Measurements from ENCODE around the gene CALR3.
"Not testable (repeated sequence)": the region's sequence is repeated elsewhere in the genome, so short reads cannot be mapped to it uniquely, and the experiment has no call there.

Gene CALR3

GRCh38 chr19:16455489-16455888 lies 40.5 kb downstream of the CALR3 start:
- DNase-seq = no peak

DNA sequence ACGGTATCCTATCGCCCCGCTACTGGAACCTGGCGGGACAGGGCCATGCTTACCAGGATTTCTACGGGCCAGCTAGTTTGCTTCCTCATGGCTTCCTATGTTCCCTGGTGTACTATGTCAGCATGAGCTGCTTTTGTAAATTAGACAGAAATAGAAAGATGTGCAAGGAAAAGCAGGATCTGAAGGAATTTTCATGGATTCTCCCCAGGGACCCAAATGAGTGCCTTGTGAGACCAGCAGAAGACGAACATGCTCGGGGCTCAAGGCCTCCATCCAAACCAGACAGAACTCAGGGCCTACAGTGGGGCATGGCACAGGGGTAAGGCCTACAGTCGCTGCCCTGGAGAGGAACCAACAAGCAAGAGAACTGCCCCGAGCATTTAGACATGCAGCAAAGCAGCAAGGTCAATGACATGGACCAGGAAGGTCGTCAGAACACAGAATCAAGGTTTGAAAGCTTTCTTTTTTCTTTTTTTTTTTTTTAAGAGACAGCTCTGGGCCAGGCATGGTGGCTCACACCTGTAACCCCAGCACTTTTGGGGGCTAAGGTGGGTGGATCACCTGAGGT lies 41.5 kb downstream of the CALR3 start:
- DNase-seq = no peak

- no peak for DNase-seq
Observed at GRCh38 chr19:16452325-16452724, 43.6 kb downstream of the CALR3 start.

DNA sequence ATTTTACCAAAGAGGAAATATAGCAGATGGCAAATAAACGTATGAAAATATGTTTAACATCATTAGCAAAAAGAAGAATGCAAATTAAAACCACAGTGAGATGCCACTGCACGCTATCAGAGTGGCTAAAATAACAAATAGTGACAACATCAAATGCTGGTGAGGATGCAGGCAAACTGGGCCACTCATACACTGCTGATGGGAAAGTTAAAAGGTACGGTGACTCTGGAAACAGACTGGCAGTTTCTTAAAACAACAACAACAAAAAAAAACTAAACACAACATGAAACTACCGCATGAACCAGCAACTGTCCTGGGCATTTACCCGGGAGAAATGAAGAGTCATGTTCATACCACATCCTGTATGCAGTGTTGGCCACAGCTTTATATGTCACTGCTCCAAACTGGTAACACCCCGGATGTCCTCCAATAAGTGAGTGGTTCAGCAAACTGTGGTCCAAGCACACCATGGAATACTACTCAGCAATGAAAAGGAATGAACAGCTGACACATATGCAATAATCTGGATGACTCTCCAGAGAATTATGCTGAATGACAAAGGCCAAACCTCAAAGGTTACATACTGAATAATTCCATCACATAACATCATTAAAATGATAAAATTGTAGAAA lies 46.5 kb downstream of the CALR3 start:
- peak; percentile 87 for DNase-seq

- not testable (repeated sequence) for DNase-seq
Observed at GRCh38 chr19:16448872-16449271, 47.1 kb downstream of the CALR3 start.

DNA sequence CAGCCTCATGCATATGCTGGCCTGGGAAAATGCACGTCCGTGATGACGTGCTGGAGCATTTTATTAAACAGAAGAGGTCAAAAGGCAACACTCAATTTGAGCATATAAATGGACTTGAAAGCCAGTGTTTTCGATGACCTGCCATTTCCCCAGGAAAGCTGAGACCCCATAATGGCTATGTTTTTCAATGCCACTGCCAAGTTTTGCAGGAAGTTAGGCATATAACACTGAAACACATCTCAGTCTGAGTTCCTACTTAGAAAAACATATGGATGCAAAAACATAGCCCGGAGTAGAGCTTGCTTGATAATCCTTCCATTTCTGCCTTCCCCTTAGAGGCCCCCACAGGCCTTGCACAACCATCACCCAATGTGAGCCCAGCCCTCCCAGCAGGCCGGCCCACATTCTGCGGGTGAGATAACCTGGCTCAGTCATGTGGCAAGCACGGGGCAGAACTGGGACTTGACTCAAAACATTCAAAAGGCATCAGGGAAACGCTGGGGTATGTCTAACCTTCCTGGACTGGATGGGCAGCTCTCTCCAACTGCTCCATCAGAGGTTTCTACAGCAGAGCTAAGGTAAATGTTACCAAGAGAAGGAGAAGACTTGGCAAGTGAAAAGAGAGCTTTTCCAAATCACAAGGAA lies 49.1 kb downstream of the CALR3 start:
- DNase-seq = peak; percentile 75

DNA sequence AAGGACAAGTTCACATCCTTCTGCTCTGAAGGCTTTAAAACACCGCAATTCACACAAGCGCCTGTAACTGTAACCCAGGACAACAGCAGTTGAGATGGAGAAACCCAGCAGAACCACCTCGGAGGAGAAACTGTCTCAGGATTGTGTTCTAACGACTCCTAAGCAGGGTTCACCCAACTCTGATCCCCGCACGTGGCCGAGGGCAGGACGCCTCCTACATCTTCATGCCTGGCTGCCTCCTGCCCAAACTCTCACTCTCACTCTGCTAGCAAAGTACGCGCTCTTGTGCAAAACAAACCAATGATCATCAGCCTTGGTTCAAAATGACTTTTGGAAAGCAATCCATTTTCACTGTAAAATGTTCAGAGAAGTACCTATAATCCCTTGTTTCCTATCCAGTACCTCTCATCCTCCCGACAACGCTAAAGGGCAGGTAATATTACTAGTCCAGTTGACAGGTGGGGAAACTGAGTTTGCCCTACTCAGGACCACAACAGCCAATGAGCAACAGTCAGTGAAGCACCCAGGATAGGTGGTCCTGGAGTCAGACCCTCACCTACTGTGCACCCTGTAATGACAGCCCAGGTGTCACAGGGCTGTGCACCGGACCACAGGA lies 49.8 kb downstream of the CALR3 start:
- DNase-seq = no peak

- DNase-seq = no peak
Observed at GRCh38 chr19:16445238-16446107, 50.5 kb downstream of the CALR3 start.

DNA sequence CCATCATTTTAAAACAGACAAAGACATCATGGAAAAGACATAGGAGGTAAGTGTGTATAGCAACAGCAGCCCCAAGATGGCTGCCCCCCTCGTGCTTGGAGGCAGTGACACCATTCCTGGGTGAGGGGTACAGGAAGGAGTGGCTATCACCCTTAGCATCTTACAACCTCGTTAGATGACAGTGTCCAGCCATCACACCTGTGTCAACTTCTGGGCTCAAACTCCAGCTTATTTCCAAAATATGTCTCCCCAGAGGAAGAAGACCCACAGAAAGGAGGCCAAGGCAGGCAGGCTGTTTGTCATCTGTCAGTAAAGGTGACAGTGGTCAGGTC lies 51.7 kb downstream of the CALR3 start:
- no peak for DNase-seq

- DNase-seq = no peak
Observed at GRCh38 chr19:16442386-16443276, 53.3 kb downstream of the CALR3 start.

DNA sequence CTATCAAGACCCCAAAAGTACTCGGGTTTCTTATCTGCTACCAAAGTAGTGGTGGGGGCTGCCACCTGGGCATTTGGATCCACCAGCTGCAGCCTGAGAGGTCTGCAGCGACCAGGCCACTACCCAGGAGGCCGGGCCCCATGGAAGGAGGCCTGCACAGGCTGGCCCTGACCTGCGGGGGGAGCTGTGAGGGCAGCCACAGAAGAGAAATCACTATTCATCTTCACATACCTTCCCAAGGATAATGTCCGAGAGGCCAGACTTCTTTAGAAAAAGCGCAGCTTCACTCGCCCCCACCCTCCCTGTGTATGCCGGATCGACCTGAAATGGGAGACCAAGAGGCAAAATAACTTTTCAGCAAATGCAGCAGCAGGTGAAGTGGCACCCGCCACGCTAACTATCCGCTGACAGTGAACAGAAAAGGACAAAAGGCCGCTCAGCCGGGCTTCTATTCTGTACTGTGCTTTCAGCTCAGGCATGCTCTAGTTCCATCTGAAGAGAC lies 54.3 kb downstream of the CALR3 start:
- peak; percentile 26 for DNase-seq

DNA sequence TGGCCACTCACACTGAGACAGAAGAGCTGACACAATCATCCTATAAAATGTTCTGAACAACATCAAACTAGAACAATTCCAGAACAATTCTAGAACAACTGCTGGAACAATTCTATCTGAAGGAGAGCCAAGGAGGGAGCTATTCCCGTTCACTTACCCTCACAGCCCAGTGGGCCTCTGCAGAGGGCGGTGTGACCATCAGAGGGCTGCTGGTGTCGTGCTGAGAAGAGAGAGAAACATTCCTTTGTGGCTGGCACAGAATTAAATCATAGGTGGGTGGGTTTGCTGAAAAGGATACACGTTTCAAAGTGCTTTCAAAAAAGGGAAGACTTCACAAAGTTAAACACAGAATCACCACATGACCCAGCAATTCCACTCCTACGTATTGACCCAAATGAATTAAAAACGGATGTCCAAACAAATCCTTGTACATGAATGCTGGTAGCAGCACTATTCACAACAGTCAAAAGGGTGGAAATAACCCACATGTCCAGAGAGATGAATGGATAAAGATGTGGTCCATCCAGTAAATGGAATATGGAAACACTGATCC lies 59.1 kb downstream of the CALR3 start:
- DNase-seq = no peak

GRCh38 chr19:16435999-16436650 lies 59.8 kb downstream of the CALR3 start:
- peak; percentile 11 for DNase-seq

DNA sequence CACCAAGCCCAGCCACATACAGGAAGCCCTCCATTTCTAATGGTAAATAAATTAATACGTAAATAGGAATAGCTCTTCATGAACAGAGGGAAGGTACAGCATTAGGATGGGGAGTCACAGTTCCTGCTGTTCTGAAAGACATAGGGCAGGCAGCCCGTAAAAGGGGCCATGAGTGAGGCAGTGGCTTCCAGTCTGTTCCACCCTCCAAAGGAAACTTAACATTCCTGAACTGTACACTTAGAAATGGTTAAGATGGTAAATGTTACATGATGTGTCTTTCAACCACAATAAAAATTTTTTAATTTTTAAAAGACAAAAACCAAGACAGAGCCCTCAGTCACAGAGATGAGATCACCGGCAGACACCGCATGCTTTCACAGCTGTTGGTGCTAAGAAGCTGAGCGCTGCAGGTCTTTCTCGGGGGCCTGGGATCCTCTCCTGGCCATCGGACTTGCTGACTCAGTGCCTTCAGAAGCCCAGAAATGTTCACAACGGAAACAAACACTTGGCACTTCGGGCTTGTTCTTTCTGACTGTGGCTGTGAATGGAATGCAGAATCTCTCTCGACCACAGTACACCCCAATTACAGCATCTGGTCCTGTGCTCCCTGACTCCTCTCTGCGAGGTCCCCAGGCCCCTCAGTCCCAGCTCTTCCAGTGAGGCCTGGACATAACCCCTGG lies 60.6 kb downstream of the CALR3 start:
- no peak for DNase-seq

DNA sequence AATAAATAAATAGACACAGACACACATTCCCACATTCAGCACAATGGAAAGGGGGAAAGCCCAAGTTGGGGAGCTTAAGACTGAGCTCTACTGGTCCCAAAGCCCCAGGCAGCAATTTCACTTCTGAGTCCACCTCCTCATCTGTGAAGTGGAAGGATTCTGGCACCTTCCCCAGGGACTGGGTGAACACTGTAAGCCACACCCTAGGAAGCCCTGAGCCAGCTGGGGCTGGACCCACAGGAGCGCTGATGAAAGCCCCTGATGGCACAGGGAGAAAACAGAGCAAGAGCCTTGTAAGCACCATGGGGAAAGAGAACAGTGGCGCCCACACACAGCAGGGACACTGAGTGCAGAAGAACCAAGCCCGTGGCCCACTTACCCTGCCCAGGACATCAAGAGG lies 62.0 kb downstream of the CALR3 start:
- DNase-seq = no peak

DNA sequence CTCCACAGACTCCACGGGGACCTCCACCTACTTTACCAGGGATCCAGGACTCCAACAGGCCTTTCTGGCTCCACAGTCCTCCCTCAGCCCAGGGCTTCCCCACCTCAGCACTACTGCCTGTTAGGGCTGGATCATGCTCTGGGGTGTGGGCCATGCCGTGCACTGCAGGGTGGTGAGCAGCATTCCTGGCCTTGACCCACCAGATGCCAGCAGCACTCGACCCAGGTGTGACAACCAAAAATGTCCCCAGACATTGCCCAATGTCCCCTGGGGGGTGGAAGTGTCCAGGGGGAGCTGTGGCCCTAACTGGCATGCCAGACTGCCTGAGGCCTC lies 66.2 kb downstream of the CALR3 start:
- no peak for DNase-seq

GRCh38 chr19:16429066-16429758 lies 66.8 kb downstream of the CALR3 start:
- DNase-seq = no peak

All from activated CD4-positive, alpha-beta T cell treated with anti-CD3 and anti-CD28 coated beads, Interleukin-10, Interleukin-2, amounts not matched to agents 100 ng/mL and 50 ng/mL, durations not matched to agents 16 hours and 8 hours (primary cell).